ENCODE measurements around the gene HOXC13.

The HOXC13 gene

GRCh38 chr12:53955036-53955775 lies 16.6 kb downstream of the HOXC13 start:
- no peak for DNase-seq

GRCh38 chr12:53955776-53956250 lies 17.2 kb downstream of the HOXC13 start:
- DNase-seq: no peak

DNA sequence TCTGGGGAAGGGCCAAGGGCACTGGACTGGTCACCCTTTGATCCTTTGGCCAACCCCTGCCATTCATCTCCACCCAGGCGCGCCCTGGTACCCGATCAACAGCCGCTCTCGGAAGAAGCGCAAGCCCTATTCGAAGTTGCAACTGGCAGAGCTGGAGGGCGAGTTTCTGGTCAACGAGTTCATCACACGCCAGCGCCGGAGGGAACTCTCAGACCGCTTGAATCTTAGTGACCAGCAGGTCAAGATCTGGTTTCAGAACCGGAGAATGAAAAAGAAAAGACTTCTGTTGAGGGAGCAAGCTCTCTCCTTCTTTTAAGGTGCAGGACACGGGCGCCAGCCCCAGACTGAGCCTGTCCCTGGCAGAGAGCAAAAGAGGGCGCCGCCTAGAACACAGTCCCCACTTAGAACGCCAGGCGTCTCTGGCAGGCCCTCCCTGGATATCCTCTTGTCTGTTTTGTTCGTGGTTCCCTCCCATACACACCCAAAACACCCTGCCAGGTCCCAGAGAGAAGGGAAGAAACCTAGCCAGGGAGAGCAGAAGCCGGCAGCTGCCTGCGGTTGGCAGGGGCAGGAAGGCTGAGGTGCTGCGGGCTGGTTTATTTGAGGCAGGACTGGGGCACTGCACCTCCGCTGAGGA lies 17.7 kb downstream of the HOXC13 start:
- DNase-seq: no peak

- no peak for DNase-seq
Observed at GRCh38 chr12:53956914-53957536, 18.4 kb downstream of the HOXC13 start.

DNA sequence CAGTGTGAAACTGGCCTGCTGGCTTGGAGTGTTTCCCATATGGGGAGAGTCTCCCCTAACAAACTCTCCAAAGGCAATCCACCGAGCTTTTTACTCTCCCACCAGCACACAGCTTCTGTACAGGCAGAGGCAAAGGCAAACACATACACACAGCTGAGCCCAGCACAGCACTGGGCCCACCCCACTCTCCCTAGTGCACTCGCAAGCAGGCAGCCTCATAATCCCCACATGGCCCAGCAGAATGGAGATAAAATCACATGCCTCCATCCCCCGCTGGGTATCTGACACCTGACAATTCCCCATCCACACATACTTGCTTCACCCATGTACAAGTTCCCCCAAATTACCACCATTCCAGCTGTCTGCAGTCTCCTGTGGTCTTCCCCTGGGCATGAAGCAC lies 19.5 kb downstream of the HOXC13 start:
- DNase-seq: no peak

- DNase-seq: no peak
Observed at GRCh38 chr12:53959314-53959713, 20.7 kb downstream of the HOXC13 start.

DNA sequence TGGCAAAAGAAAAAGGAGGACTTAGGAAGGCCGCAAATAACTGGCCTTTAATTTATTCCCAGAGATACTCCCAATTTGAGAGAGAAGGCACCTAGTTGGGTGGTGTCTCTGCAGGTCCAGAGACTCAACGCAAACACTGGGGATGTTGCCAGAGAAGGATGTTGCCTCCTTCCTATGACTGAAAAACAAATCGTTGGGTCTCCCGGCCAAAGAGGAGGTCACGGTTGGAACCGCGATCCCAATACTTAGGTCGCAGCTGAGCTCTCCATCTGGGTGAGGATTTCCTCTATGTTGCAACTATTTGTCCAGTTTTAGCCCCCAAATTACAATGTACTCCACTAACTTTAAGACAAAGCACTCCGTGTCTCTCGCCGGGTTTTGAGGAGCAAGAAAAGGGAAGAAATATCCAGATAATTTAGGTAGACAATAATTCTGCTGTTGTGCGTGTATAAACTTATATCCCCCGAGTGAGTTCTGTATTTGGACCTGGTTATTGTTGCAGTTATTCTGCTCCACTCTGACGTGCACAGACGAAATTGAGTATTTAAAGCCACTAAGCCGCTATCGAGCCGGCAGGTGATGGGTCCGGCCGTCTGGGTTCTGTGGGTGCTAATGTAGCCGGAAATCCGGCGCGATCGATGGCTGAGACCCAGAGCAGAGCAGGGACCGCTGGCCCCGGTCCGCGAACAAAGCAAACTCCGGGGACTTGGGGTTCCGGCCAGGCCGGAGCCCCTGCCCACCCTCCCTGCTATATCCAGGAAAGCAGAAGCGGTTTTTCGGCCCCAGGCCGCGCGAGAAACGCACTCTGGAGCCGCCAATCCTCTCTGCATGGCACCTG lies 21.8 kb downstream of the HOXC13 start:
- no peak for DNase-seq

DNA sequence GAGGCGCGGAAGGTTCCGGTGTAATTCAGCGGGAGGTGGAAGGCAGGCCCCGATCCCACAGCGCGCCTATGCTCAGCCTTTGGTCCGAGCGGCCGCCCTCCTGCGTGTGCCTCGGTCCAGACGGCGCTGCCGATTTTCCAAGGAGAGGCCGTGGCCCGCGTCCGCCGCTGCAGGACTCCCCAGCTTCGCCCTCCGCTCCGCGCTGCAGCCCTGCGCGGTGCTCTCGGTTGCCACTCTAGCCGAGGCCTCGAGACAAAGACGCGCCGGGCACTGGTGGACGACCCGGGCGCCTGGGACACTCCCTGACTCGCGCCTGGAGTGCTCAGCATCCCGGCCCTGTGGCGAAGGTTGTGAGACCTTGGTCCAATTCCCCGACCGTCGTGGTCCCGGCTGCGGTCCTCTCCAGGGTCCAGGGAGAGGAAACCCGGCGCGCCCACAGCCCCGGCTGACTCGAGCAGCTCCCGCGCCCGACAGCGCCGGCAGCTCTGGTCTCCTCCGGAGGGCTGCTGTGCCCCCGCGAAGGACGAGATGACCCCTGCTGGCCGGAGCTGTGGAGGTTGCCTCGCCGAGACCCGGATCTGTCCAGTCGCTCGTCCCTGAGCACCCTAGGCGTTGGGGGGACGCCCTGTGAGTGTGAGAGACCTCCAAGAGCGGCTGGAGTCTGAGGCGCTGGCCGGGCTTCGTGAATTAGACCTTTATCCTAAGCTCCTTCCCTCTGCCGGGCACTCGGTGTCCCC lies 22.6 kb downstream of the HOXC13 start:
- no peak for DNase-seq

DNA sequence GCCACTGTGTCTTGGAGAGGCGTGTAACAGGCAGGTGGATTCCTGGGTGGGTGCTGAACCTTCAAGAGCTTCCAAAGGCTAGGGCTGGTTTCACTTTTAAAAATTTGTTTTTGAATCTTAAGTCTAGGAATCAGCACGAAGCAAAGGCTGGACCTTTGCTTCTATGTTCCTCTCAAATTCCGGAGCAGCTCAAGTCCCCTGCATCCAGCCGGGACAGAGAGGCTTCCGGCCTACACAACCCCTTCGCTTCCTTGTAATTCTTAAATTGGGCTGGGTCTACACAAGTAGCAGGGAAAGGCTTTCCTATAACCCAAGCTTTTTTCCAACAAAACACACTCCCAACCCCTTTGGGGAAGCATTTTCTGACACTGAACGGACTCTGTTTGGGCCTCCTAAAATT lies 24.4 kb downstream of the HOXC13 start:
- DNase-seq: no peak

DNA sequence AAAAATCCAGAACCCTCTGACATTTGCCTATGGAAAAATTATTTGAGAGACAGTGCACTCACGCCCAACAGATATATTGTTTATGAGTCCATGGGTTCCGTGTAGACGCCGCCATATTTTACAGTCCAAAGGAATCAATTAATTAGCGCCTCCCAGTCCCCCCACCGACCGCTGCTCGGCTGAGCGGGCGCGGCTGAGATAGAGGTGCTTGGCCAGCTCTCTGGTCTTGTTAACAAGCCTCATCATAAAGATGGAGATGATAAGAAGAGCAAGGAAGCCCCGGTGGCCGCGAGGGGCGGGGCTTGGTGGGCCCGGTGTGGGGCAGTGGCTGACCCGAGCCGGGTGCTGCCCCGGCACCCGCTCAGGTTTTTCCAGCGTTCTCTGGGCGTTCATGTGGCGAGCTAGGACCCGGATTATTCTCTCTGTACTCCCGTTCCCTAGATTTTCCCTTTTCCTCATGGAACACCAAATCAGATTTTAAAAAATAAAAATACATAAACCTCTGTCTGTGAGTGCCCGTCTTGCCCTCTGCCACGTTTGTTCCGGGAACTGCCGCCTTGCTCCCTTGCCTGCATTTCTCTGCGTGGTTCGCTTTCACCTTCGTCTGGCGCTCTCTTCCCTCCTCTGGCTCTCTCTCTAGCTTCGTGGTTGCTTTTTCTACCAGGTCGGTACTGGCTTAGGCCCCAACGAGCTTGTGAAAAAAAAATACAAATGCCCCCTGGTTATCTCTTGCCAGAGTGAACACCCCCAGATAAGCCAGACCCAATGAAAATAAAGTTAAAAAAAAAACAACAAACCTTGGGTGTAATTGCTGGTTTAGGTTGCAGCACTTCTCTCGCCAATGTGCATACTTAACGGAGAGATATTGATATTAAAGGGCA lies 25.0 kb downstream of the HOXC13 start:
- peak; percentile 49 for DNase-seq

DNA sequence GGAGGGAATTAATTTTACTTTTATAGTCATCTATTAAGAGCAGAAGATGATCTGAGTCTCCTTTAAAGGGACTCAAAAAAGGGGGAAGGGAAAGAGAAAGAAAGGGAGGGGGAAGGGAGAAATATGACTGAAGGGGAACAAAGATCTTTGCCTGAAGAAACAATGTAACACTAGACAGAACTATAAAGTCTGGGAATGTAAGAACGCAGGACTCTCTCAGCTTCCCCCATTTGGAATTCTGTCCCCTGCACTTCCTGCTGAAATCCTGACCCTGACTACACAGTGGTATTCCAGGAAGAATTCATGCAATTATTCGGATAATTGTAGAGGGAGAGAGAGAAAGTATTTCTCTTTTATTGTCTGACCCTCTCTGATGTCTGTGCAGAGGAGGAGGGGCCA lies 25.7 kb downstream of the HOXC13 start:
- peak; percentile 49 for DNase-seq

- DNase-seq: no peak
Observed at GRCh38 chr12:53965281-53966084, 26.9 kb downstream of the HOXC13 start.

GRCh38 chr12:53966085-53966384 lies 27.4 kb downstream of the HOXC13 start:
- DNase-seq: no peak

- no peak for DNase-seq
Observed at GRCh38 chr12:53966385-53967133, 27.9 kb downstream of the HOXC13 start.

- DNase-seq: no peak
Observed at GRCh38 chr12:53967421-53967925, 28.8 kb downstream of the HOXC13 start.

DNA sequence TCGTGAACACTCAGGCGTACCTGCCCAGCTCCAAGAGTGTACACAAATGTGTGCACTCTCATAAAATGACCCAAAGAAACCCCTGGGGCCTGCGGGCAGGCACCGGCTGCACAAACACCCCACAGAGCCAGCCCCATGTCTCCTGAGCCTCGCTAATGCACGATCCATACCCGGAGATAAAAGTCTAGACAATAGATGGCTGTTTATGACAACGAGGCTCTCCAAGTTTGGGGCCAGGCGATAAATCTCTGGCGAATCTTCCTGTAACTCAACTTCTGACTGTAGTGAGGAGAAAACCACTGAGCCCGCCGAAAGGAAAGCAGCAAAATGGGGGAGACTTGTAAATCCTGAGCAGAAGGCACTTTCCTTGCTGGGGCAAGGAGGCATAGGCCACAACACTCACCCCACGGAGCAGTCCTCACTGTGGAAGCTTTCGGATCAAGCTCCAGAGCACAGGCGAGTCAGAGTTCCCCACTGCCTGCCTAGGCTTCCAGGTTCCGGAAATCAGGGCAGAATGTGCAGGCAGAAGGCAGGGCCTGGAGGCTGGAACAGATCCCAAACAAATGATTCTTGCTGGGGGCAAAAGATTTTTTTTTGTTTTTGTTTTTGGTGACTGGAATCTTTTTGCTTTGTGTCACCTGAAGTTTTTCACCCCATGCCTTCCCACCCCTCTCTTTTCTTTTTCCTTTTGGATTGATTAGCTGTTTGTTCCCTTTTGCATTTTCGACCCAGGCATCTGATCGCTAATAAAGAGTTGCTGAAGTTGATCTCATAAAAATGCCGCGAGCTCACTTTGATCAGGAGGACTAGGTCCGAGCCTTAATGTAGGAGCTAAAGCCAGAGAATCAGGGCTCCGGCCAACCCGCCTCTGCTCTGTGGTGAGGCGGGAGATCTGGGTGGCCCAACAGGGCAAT lies 29.8 kb downstream of the HOXC13 start:
- no peak for DNase-seq

GRCh38 chr12:53969588-53970259 lies 31.1 kb downstream of the HOXC13 start:
- no peak for DNase-seq

GRCh38 chr12:53970451-53970850 lies 31.8 kb downstream of the HOXC13 start:
- DNase-seq: no peak
